22Rv1 (cell line): Measurements from ENCODE around the gene TCTA.
A peak's percentile ranks its signal among the peaks of the same experiment; 100 is the strongest.
"Not testable (repeated sequence)": the region's sequence is repeated elsewhere in the genome, so short reads cannot be mapped to it uniquely, and the experiment has no call there.

Source experiments
- H3K27ac ChIP-seq: fragments of 450-650 bp; 2 replicates; pipeline ENCODE4 v1.5.1; 2017
- CTCF ChIP-seq: fragments of 450-650 bp; IDR thresholded peaks from 2 replicates; pipeline ENCODE4 v1.5.1; 2017; ENCODE audit warnings: mild to moderate bottlenecking
- ZFX ChIP-seq: fragments of 450-650 bp; IDR thresholded peaks from 2 replicates; pipeline ENCODE4 v1.6.1; 2017; ENCODE audit warnings: antibody characterized with exemption, borderline replicate concordance

Gene TCTA

GRCh38 chr3:49383387-49383786 is 28.8 kb upstream of the TCTA start:
- H3K27ac ChIP-seq = no peak overlapping the region
- TF ChIP-seq CTCF (no peak), ZFX (no peak)

- TF ChIP-seq CTCF (no peak), ZFX (no peak)
Observed at GRCh38 chr3:49385617-49386016, 26.6 kb upstream of the TCTA start.

GRCh38 chr3:49386056-49386756 is 26.0 kb upstream of the TCTA start:
- no peak for TF ChIP-seq ZFX
- TF ChIP-seq CTCF = no peak
- no peak overlapping the region for H3K27ac ChIP-seq

More at GRCh38 chr3:49385617-49386016, 26.6 kb upstream of the TCTA start:
- no peak overlapping the region for H3K27ac ChIP-seq

GRCh38 chr3:49387721-49388120 is 24.5 kb upstream of the TCTA start:
- peak overlapping the region; percentile 37; the same call in 1 of the 2 replicates for H3K27ac ChIP-seq
- TF ChIP-seq CTCF (no peak), ZFX (no peak)

- TF ChIP-seq CTCF (no peak), ZFX (no peak)
- peak overlapping the region; percentile 37; the same call in 1 of the 2 replicates for H3K27ac ChIP-seq
Observed at GRCh38 chr3:49388289-49388820, 23.9 kb upstream of the TCTA start.

- H3K27ac ChIP-seq = no peak overlapping the region; the same call in 1 of the 2 replicates
- no peak for TF ChIP-seq CTCF
- TF ChIP-seq ZFX = no peak
Observed at GRCh38 chr3:49389297-49389696, 22.9 kb upstream of the TCTA start.

- H3K27ac ChIP-seq = not testable (repeated sequence)
Observed at GRCh38 chr3:49391310-49391709, 20.9 kb upstream of the TCTA start.
